Parietal lobe (tissue), 2 donors: ENCODE results near the gene MDP1. TPM values are rescaled to one million over a fixed set of nuclear protein-coding genes. Genes with fewer than 3 reads are reported as not detected.

Experiments
- small RNA-seq: library from RNA; depleted of rRNA; stranded (forward); fragments of <200 nt; gene quantifications from one replicate; pipeline ENCODE3, GENCODE V24; 2014; ENCODE audit warnings: low replicate concordance
- total RNA-seq: library from RNA; depleted of rRNA; stranded (reverse); fragments of >200 nt; gene quantifications from one replicate; pipeline ENCODE4 v1.2.3, GENCODE V29; 2014

Gene MDP1
- 25.0 TPM for total RNA-seq

GRCh38 chr14:24215495-24216344, at the start of gene MDP1:
MDP1 (minus strand) TSS chr14:24216066; CDS start chr14:24215955, 111 bp downstream.

GRCh38 chr14:24262821-24263733, 47.2 kb upstream of the MDP1 start, which contains the start of gene TGM1:
TGM1 (minus strand) TSS chr14:24263177; CDS start chr14:24262352, 825 bp downstream.

DNA sequence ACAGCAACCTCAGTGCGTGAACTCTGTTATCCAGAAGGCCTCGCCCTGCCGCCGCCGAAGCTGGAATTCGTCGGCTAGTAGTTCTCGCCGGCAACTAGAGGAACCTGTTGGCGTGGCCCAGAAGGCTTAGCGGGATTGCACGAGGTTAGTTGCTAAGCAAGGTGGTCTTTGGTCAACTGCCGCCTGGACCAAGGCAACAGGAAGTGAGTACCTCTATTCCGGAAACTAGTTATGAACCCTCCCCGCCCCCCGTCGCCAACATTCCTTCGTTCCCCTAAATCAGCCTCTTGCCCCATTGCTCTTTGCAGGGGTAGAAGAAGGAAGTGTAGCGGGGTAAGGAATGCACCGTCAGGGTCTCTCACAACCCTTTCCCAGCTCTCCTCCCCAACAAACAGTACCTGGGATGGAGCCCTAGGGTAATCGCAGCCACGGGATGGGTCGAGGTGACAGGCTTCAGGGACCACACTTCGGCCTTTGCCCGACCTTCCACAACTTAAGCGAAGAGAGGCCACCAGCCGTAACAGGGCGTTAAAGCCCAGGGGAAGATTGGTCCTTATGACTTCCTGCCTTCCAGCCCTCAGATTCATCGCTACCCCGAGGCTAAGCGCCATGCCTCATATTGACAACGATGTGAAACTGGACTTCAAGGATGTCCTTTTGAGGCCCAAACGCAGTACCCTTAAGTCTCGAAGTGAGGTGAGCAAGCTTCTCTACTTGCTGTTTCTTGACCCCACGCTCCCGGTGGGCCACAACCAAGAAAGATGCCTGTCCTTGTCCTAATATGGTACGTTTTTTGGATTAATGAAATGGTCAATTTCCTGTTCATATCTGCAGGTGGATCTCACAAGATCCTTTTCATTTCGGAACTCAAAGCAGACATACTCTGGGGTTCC, 17.0 kb upstream of the MDP1 start, which contains the start of gene GMPR2:
TSS of gene GMPR2 (plus strand) at position 285 of the 893 bp plus-strand sequence. CDS start at position 610, 325 bp downstream.

GRCh38 chr14:24232121-24232644, 16.3 kb upstream of the MDP1 start, which contains the start of gene NEDD8:
NEDD8 (minus strand) TSS chr14:24232367; CDS start chr14:24232267, 100 bp downstream.

DNA sequence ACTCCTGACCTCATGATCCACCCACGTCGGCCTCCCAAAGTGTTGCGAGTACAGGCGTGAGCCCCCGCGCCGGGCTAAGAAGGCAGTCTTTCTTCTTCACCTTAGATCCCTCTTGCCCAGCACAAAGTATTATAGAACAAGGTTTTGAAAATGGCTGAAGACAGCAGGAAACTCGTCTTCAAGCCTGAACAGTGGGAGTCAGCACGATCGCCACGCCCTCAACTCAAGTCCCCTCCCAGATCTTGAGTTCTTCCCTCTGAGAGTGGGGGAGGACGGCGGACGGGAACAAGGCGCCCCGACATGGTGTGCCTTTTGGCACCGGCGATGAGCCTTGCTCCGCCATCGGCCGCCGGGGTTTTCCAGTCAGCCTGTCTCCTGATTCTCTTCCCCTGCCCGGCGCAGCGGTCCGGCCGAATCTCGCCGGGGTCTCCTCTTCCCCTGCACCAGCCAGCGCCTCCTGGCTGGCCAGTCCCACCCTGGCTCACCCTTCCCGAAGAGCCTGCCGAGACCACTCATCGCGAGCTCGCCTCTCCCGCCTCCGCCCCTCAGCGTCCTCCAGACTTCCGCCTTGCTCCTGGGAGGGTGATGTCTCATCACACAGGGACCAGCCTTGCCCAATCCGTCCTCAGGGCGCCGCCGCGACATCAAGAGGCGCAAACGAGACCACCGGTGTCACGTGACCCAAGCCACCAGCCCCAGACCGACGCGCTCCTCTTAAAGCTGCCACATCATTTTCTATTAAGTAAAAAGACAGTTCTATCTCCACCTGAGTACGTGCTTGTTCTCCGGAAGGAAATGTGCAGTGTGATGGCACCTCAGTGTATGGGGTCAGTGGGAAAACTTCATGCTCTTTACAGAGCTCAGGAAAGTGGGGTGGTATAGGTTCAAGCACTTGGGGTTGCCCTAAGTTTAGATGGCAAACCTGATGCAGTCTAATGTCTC, 2.7 kb downstream of the MDP1 start, which contains the start of gene CHMP4A:
TSS of gene CHMP4A (minus strand) at position 565 of the 942 bp plus-strand sequence. CDS start at position 516, 49 bp downstream.

DNA sequence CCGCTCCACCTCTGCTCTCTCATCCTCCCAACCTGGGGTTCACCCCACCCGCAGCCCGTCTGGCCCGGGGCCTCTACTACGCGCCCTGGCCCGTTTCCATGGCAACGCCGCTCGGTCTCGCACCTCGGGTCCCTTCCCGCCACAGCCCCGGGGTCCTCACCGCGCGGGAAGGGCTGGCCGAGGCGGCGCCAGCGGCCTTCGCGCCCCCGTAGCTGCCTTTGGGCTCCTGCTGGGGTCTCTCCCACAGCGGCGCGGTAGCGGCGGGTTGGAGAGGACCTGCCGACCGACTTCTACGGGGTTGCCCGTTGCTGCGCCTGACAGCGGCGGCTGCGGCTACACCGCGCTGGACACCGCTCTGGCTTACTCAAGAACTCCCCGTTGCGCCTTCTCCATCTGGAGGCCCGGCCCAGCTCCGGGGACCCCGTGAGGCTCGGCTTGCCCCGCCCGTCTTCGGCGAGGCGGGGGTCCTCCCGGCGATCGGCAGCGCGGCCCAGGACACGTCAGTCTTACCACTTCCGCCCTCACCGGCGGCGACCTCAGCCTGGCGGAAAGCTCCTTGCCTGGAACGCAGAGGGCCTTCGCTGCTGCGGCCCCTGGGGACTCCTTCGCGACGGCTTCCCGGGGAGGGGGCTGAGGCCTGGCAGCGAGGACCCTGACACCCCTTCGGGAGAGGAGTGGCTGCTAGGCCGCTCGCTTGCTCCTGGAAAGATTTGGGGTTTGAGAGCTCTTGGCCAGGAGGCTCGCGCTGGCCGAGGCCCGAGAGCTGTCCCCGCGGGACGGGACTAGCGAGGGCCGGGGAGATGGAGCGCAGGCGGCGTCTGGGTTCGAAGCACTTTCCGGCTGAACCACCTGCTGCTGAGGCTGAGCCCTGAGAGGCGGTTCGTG, 20.4 kb downstream of the MDP1 start, which contains the start of gene TM9SF1:
TSS of gene TM9SF1 (minus strand) at position 256 of the 885 bp plus-strand sequence. CDS start 422 bp downstream, outside the sequence.

GRCh38 chr14:24188251-24189058, 27.4 kb downstream of the MDP1 start, which contains the start of gene IPO4:
IPO4 (minus strand) TSS chr14:24188816; CDS start chr14:24188787, 29 bp downstream.

GRCh38 chr14:24171422-24172260, 44.2 kb downstream of the MDP1 start, which contains the start of gene REC8:
REC8 (plus strand) TSS chr14:24172080; CDS start chr14:24172553, 473 bp downstream.

Small RNA genes within 50 kb of the gene (small RNA-seq; reads per million reads assigned to genes)
- gene AL136295.4 = not detected
- gene CHMP4A = not detected
- gene IPO4 = not detected
- gene IRF9 = not detected
- gene MDP1 = not detected

Other genes with a start within 250 kb of the MDP1 start
- gene DHRS4L2, start 227.1 kb downstream of the MDP1 start, total RNA-seq = 4.4 TPM
- gene CARMIL3, start 164.1 kb downstream of the MDP1 start, total RNA-seq = 51.6 TPM
- 27.2 TPM for gene CPNE6, start 144.5 kb downstream of the MDP1 start, total RNA-seq
- 2.2 TPM for gene PCK2, start 121.8 kb downstream of the MDP1 start, total RNA-seq
- gene DCAF11, start 101.3 kb downstream of the MDP1 start, total RNA-seq = 64.2 TPM
- gene NRL, start 101.1 kb downstream of the MDP1 start, total RNA-seq = 2.2 TPM
- gene FITM1, start 85.4 kb downstream of the MDP1 start, total RNA-seq = 0.94 TPM
- 23.2 TPM for gene PSME1, start 79.9 kb downstream of the MDP1 start, total RNA-seq
- 10.0 TPM for gene EMC9, start 74.5 kb downstream of the MDP1 start, total RNA-seq
- 22.2 TPM for gene PSME2, start 69.5 kb downstream of the MDP1 start, total RNA-seq
- gene RNF31, start 68.6 kb downstream of the MDP1 start, total RNA-seq = 38.5 TPM
- 17.5 TPM for gene IRF9, start 54.8 kb downstream of the MDP1 start, total RNA-seq
- 33.8 TPM for gene REC8, start 44.0 kb downstream of the MDP1 start, total RNA-seq
- 18.2 TPM for gene IPO4, start 27.2 kb downstream of the MDP1 start, total RNA-seq
- 20.7 TPM for gene TM9SF1, start 20.6 kb downstream of the MDP1 start, total RNA-seq
- gene TSSK4, start 10.4 kb downstream of the MDP1 start, total RNA-seq = not detected
- 35.1 TPM for gene CHMP4A, start 2.6 kb downstream of the MDP1 start, total RNA-seq
- gene NEDD8, start 16.3 kb upstream of the MDP1 start, total RNA-seq = 62.3 TPM
- gene GMPR2, start 16.9 kb upstream of the MDP1 start, total RNA-seq = 34.7 TPM
- gene TINF2, start 26.6 kb upstream of the MDP1 start, total RNA-seq = 51.3 TPM
- gene TGM1, start 47.1 kb upstream of the MDP1 start, total RNA-seq = 4.4 TPM
- 30.7 TPM for gene RABGGTA, start 55.5 kb upstream of the MDP1 start, total RNA-seq
- 13.8 TPM for gene DHRS1, start 83.7 kb upstream of the MDP1 start, total RNA-seq
- gene NOP9, start 83.8 kb upstream of the MDP1 start, total RNA-seq = 25.4 TPM
- 5.6 TPM for gene CIDEB, start 91.9 kb upstream of the MDP1 start, total RNA-seq
- gene LTB4R2, start 94.1 kb upstream of the MDP1 start, total RNA-seq = 2.2 TPM
- 1.6 TPM for gene LTB4R, start 95.4 kb upstream of the MDP1 start, total RNA-seq
- gene ADCY4, start 119.0 kb upstream of the MDP1 start, total RNA-seq = 3.1 TPM
- not detected for gene RIPK3, start 123.9 kb upstream of the MDP1 start, total RNA-seq
- gene NFATC4, start 152.1 kb upstream of the MDP1 start, total RNA-seq = 4.4 TPM
- gene NYNRIN, start 182.9 kb upstream of the MDP1 start, total RNA-seq = 34.7 TPM
- not detected for gene CBLN3, start 213.6 kb upstream of the MDP1 start, total RNA-seq
- 22.5 TPM for gene KHNYN, start 213.9 kb upstream of the MDP1 start, total RNA-seq
- 24.7 TPM for gene SDR39U1, start 226.7 kb upstream of the MDP1 start, total RNA-seq